Peyer's patch (tissue), 4 donors: Measurements from ENCODE around the gene ADM. TPM values are rescaled to one million over a fixed set of nuclear protein-coding genes. Genes with fewer than 3 reads are reported as not detected.

ENCODE experiments used
- DNase-seq, 3 donors: peaks; one replicate each; pipeline ENCODE4 v3.0.0-alpha.2; 2017 to 2019
- H3K27ac ChIP-seq, 4 donors: fragments of 200-600 bp; sonication (generic); one replicate each; pipeline ENCODE4 v1.5.1; 2016 to 2019
- H3K27me3 ChIP-seq, 2 donors: fragments of 200-600 bp; sonication (generic); one replicate each; pipeline ENCODE4 v1.5.1; 2019
- H3K36me3 ChIP-seq, 3 donors: fragments of 200-600 bp; sonication (generic); one replicate each; pipeline ENCODE4 v1.5.1; 2016 to 2019
- H3K4me1 ChIP-seq, 4 donors: fragments of 200-600 bp; sonication (generic); one replicate each; pipeline ENCODE4 v1.5.1; 2016 to 2019
- H3K4me3 ChIP-seq, 4 donors: fragments of 200-600 bp; sonication (generic); 1 replicate in 3 of 4; 2 replicates in 1 of 4; pipeline ENCODE4 v1.5.1; 2016 to 2019; ENCODE audit warnings: mild to moderate bottlenecking in 1 of 4
- H3K9me3 ChIP-seq, 4 donors: fragments of 200-600 bp; sonication (generic); one replicate each; pipeline ENCODE4 v1.5.1; 2016 to 2019; ENCODE audit warnings: mild to moderate bottlenecking in 1 of 4
- CTCF ChIP-seq, 6 experiments: fragments of 450-650 bp in 4 of 6; fragments of 200-600 bp in 2 of 6; sonication (generic) in 1 of 6; IDR thresholded peaks; one replicate each; pipeline ENCODE4 v1.5.1; 2017 to 2019; ENCODE audit warnings: antibody characterized with exemption in 6 of 6, mild to moderate bottlenecking in 3 of 6, moderate library complexity in 1 of 6
- POLR2A ChIP-seq, 2 donors: fragments of 450-650 bp; IDR thresholded peaks; one replicate each; pipeline ENCODE4 v1.5.1; 2017; ENCODE audit warnings: antibody characterized with exemption in 2 of 2, mild to moderate bottlenecking in 2 of 2, moderate library complexity in 2 of 2
- total RNA-seq, 4 donors: library from RNA; depleted of rRNA; stranded (reverse); fragments of >200 nt; gene quantifications; one replicate each; pipeline ENCODE4 v1.1.0, GENCODE V29; 2016

The ADM gene
- total RNA-seq, 4 donors from 2014 or later: 75.5 to 323 (median 106) TPM

GRCh38 chr11:10265936-10266335, 38.9 kb upstream of the ADM start:
- H3K9me3 ChIP-seq: no peaks in the 10 kb centered on the region
- TF ChIP-seq POLR2A (IDR thresholded peaks at IDR 0.05) (no peak), CTCF (IDR thresholded peaks at IDR 0.05) (no peak)

GRCh38 chr11:10267821-10268220, 37.1 kb upstream of the ADM start:
- Histone ChIP-seq H3K27ac (no peak overlapping the region), H3K36me3 (no peaks in the 10 kb centered on the region), H3K9me3 (no peaks in the 10 kb centered on the region), H3K4me3 (no peak overlapping the region), H3K27me3 (no peaks in the 10 kb centered on the region), H3K4me1 (no peaks in the 10 kb centered on the region)
- DNase-seq: no peak
- TF ChIP-seq POLR2A (IDR thresholded peaks at IDR 0.05) (no peak), CTCF (IDR thresholded peaks at IDR 0.05) (no peak)

More at GRCh38 chr11:10265936-10266335, 38.9 kb upstream of the ADM start:
- Histone ChIP-seq H3K36me3 (no peaks in the 10 kb centered on the region), H3K27me3 (no peaks in the 10 kb centered on the region), H3K27ac (no peak overlapping the region), H3K4me1 (no peaks in the 10 kb centered on the region), H3K4me3 (no peak overlapping the region)
- no peak for DNase-seq

GRCh38 chr11:10268746-10269488, 36.0 kb upstream of the ADM start:
- H3K9me3 ChIP-seq: no peaks in the 10 kb centered on the region
- DNase-seq: no peak
- no peaks in the 10 kb centered on the region for H3K36me3 ChIP-seq
- no peaks in the 10 kb centered on the region for H3K27me3 ChIP-seq
- no peak overlapping the region for H3K4me3 ChIP-seq
- no peaks in the 10 kb centered on the region for H3K4me1 ChIP-seq
- no peak overlapping the region for H3K27ac ChIP-seq
- TF ChIP-seq POLR2A (IDR thresholded peaks at IDR 0.05) (no peak), CTCF (IDR thresholded peaks at IDR 0.05) (no peak)

GRCh38 chr11:10272132-10272531, 32.7 kb upstream of the ADM start:
- Histone ChIP-seq H3K4me3 (no peak overlapping the region), H3K27me3 (no peaks in the 10 kb centered on the region), H3K4me1 (no peaks in the 10 kb centered on the region), H3K27ac (no peak overlapping the region), H3K36me3 (no peaks in the 10 kb centered on the region), H3K9me3 (no peaks in the 10 kb centered on the region)
- DNase-seq: no peak
- no peak for TF ChIP-seq POLR2A (IDR thresholded peaks at IDR 0.05)
- TF ChIP-seq CTCF (IDR thresholded peaks at IDR 0.05): no peak

GRCh38 chr11:10273738-10274137, 31.1 kb upstream of the ADM start:
- Histone ChIP-seq H3K4me1 (no peaks in the 10 kb centered on the region), H3K27me3 (no peaks in the 10 kb centered on the region), H3K36me3 (no peaks in the 10 kb centered on the region), H3K4me3 (no peak overlapping the region), H3K9me3 (no peaks in the 10 kb centered on the region), H3K27ac (no peak overlapping the region)
- DNase-seq: no peak
- TF ChIP-seq CTCF (IDR thresholded peaks at IDR 0.05) (no peak), POLR2A (IDR thresholded peaks at IDR 0.05) (no peak)
